Esophagus squamous epithelium (tissue), 4 donors: ENCODE results near the gene SEMA5B.

Source experiments
- CTCF ChIP-seq, 6 experiments: fragments of 450-650 bp in 4 of 6; fragments of 200-600 bp in 2 of 6; sonication (generic) in 2 of 6; IDR thresholded peaks; one replicate each; pipeline ENCODE4 v1.5.1; 2016 to 2019; ENCODE audit warnings: antibody characterized with exemption in 6 of 6, mild to moderate bottlenecking in 4 of 6, moderate library complexity in 4 of 6
- POLR2A ChIP-seq, 4 donors: fragments of 450-650 bp; IDR thresholded peaks; one replicate each; pipeline ENCODE4 v1.6.1; 2017; ENCODE audit warnings: antibody characterized with exemption in 4 of 4, mild to moderate bottlenecking in 4 of 4, moderate library complexity in 3 of 4

- no peak for TF ChIP-seq POLR2A (IDR thresholded peaks at IDR 0.05)
- no peak for TF ChIP-seq CTCF (IDR thresholded peaks at IDR 0.05)
These were observed 32.5 kb upstream of the SEMA5B start for GRCh38 chr3:123060054-123060453.
